GM12878 (cell line): ENCODE data around the gene FAM83G. TPM values are rescaled to one million over a fixed set of nuclear protein-coding genes. Genes with fewer than 3 reads are reported as not detected.

Source experiments
- YBX1 ChIP-seq: fragments of 450-650 bp; IDR thresholded peaks from 2 replicates; pipeline ENCODE4 v1.6.1; 2016; ENCODE audit warnings: antibody characterized with exemption
- ZBTB4 ChIP-seq: fragments of 450-650 bp; formaldehyde crosslinking; IDR thresholded peaks from 2 replicates; pipeline ENCODE4 v1.4.0; 2022; ENCODE audit warnings: mild to moderate bottlenecking, moderate library complexity
- ZNF687 ChIP-seq: fragments of 450-650 bp; IDR thresholded peaks from 2 replicates; pipeline ENCODE4 v1.6.1; 2017; ENCODE audit warnings: mild to moderate bottlenecking, moderate library complexity
- polyA plus RNA-seq, 11 experiments: library from polyadenylated mRNA; depleted of rRNA in 4 of 11; unstranded in 6 of 11; stranded (reverse) in 5 of 11; fragments of >200 nt; fragmentation: Nextera tagmentation in 4 of 11; fragmentation: Illumina TruSeq in 1 of 11; extraction: Ambion mirVana in 4 of 11; extraction: Trizol in 1 of 11; gene quantifications; 1 replicate in 1 of 11; 2 replicates in 10 of 11; pipeline versions ENCODE4 v1.2.1 to v1.2.3, GENCODE V29; 2011 to 2016; ENCODE audit warnings: inconsistent platforms in 2 of 11, missing spikeins in 2 of 11, low read depth in 1 of 11
- total RNA-seq, 4 experiments: library from RNA; depleted of rRNA in 3 of 4; stranded (reverse); fragments of >200 nt in 3 of 4; fragmentation: Illumina TruSeq in 1 of 4; extraction: Trizol in 1 of 4; gene quantifications; 2 replicates each; pipeline versions ENCODE4 v1.2.1 to v1.2.3, GENCODE V29; 2013 to 2021

FAM83G gene
- total and polyA plus RNA-seq, 10 of the 15 experiments (the other 5 are each of a cell fraction or from before 2014, with no cell fraction given), result 0.03 to 16.7 (median 6.5) TPM

GRCh38 chr17:19019041-19019941 is 14.7 kb upstream of the FAM83G start (continued):
- TF ChIP-seq ZNF687, result no peak
- no peak for TF ChIP-seq ZBTB4
- no peak for TF ChIP-seq YBX1
